Endothelial cell of umbilical vein (primary cell): ENCODE data around the gene SLC23A2. TPM values are rescaled to one million over a fixed set of nuclear protein-coding genes. Genes with fewer than 3 reads are reported as not detected.

Experiments
- BruUV-seq: library from RNA; stranded (reverse); fragments of 400-500 nt; replicated peaks from 2 replicates; lab custom pipeline; 2021; lab: Mats Ljungman, UMichigan
- CTCF ChIA-PET: fragments of 300-600, 350-600 bp; sonication (Branson Sonifier 250); formaldehyde crosslinking; loops from one replicate; lab custom pipeline; 2021; ENCODE audit warnings: antibody characterized with exemption, inconsistent platforms; lab: Charles Lee
- POLR2A ChIA-PET: fragments of 300-600, 350-600 bp; sonication (Branson Sonifier 250); formaldehyde crosslinking; loops from one replicate; lab custom pipeline; 2021; ENCODE audit warnings: antibody characterized with exemption, inconsistent platforms; lab: Charles Lee
- DNase-seq: peaks from one replicate; pipeline ENCODE4 v3.0.0-alpha.2; 2011; ENCODE audit warnings: low read depth, low spot score
- FAIRE-seq: peaks from 2 replicates; lab custom pipeline; 2011; peaks lifted over from hg19 to GRCh38; lab: Jason Lieb, UNC
- H2AFZ ChIP-seq: 2 replicates; pipeline ENCODE4 v1.6.0; 2012; ENCODE audit warnings: low read depth, low read length, control low read depth, inconsistent platforms
- H3K27ac ChIP-seq: 2 replicates; pipeline ENCODE4 v1.5.1; 2011; ENCODE audit warnings: low read depth, mild to moderate bottlenecking, control low read depth, low read length, moderate library complexity; ENCODE audit not compliant: insufficient read depth
- H3K27me3 ChIP-seq, 2 experiments: 2 replicates each; pipeline versions ENCODE4 v1.6.0 to v1.6.1; 2011; ENCODE audit warnings: low read length in 2 of 2, mixed read lengths in 1 of 2; ENCODE audit not compliant: control insufficient read depth in 2 of 2, insufficient read depth in 2 of 2
- H3K36me3 ChIP-seq, 2 experiments: 2 replicates in 1 of 2; 3 replicates in 1 of 2; pipeline ENCODE4 v1.5.1; 2011; ENCODE audit warnings: low read length in 2 of 2, mild to moderate bottlenecking in 1 of 2, moderate library complexity in 1 of 2; ENCODE audit not compliant: control insufficient read depth in 2 of 2, insufficient read depth in 2 of 2; ENCODE audit errors: extremely low read depth in 1 of 2
- H3K4me1 ChIP-seq: 3 replicates; pipeline ENCODE4 v1.5.1; 2011; ENCODE audit warnings: mild to moderate bottlenecking, low read length; ENCODE audit not compliant: control insufficient read depth, insufficient read depth; ENCODE audit errors: extremely low read depth
- H3K4me2 ChIP-seq: 2 replicates; pipeline ENCODE4 v1.6.1; 2011; ENCODE audit warnings: low read length, control low read depth, mixed read lengths; ENCODE audit not compliant: insufficient read depth
- H3K4me3 ChIP-seq, 3 experiments: fragments of 200-600 bp in 1 of 3; sonication (generic), shearing (Covaris generic) in 1 of 3; replicated peaks in 1 of 3; 2 replicates each; pipeline ENCODE4 v1.5.1; 2011 to 2016; ENCODE audit warnings: control low read depth in 3 of 3, low read length in 3 of 3, mild to moderate bottlenecking in 2 of 3, inconsistent platforms in 1 of 3, low read depth in 1 of 3, moderate library complexity in 1 of 3; ENCODE audit not compliant: insufficient read depth in 1 of 3
- H3K79me2 ChIP-seq: 2 replicates; pipeline ENCODE4 v1.6.0; 2012; ENCODE audit warnings: low read length, inconsistent platforms; ENCODE audit not compliant: control insufficient read depth, insufficient read depth
- H3K9ac ChIP-seq: replicated peaks from 2 replicates; pipeline ENCODE3; 2011; ENCODE audit warnings: low read length, control low read depth; ENCODE audit not compliant: insufficient read depth; ENCODE audit errors: extremely low read depth
- H3K9me1 ChIP-seq: replicated peaks from 3 replicates; pipeline ENCODE4 v1.6.0; 2011; ENCODE audit warnings: mild to moderate bottlenecking, low read length; ENCODE audit not compliant: control insufficient read depth, insufficient read depth; ENCODE audit errors: extremely low read depth
- H3K9me3 ChIP-seq: replicated peaks from 2 replicates; pipeline ENCODE4 v1.5.1; 2012; ENCODE audit warnings: low read length, inconsistent platforms; ENCODE audit not compliant: control insufficient read depth, insufficient read depth
- H4K20me1 ChIP-seq: replicated peaks from 2 replicates; pipeline ENCODE3; 2011; ENCODE audit warnings: mild to moderate bottlenecking, low read length; ENCODE audit not compliant: control insufficient read depth, insufficient read depth; ENCODE audit errors: extremely low read depth
- GATA2 ChIP-seq: IDR thresholded peaks from 2 replicates; pipeline ENCODE4 v1.7.0; 2011; ENCODE audit warnings: low read depth, mild to moderate bottlenecking, moderate library complexity, mixed read lengths, low read length; ENCODE audit not compliant: insufficient read length, insufficient read depth
- JUN ChIP-seq: IDR thresholded peaks from 2 replicates; pipeline ENCODE4 v1.6.1; 2011; ENCODE audit warnings: borderline replicate concordance, low read depth; ENCODE audit not compliant: insufficient read length, insufficient read depth
- POLR2AphosphoS5 ChIP-seq: IDR thresholded peaks from 2 replicates; pipeline ENCODE4 v1.6.1; 2012; ENCODE audit warnings: low read depth, mild to moderate bottlenecking, control low read depth, low read length, moderate library complexity; ENCODE audit not compliant: insufficient read depth
- dilution Hi-C: fragments of 300-500 bp; cut with MboI; formaldehyde crosslinking; loops from one replicate; pipeline ENCODE4 v1.15.0; 2019; ENCODE audit warnings: low sequenced_read_pairs; ENCODE audit not compliant: extremely low pct_ligation_motif_present
- intact Hi-C: fragments of 100-400 bp; cut with micrococcal nuclease; formaldehyde crosslinking; loops from one replicate; pipeline ENCODE4 v1.10.0; 2022
- polyA plus RNA-seq, 4 experiments: library from polyadenylated mRNA; depleted of rRNA in 3 of 4; stranded (reverse) in 3 of 4; unstranded in 1 of 4; fragments of >200 nt; gene quantifications; 2 replicates each; pipeline versions ENCODE4 v1.2.1 to v1.2.3, GENCODE V29; 2011 to 2012; ENCODE audit warnings: missing spikeins in 1 of 4
- total RNA-seq: library from RNA; stranded (reverse); gene quantifications from 2 replicates; pipeline ENCODE4 v1.2.3, GENCODE V29; 2021
- TF ChIP-seq, protein P1 (sequence below), 2 donors: IDR thresholded peaks; 1 replicate in 1 of 2; 2 replicates in 1 of 2; pipeline ENCODE4 v1.5.1; 2011; ENCODE audit warnings: low read length in 2 of 2, mild to moderate bottlenecking in 2 of 2, moderate library complexity in 2 of 2, control low read depth in 1 of 2, inconsistent platforms in 1 of 2, low read depth in 1 of 2; ENCODE audit not compliant: insufficient read depth in 1 of 2; ENCODE audit errors: extremely low read depth in 1 of 2

The SLC23A2 gene
- total and polyA plus RNA-seq, 2 donors (not counting 3 experiments of a cell fraction or from before 2014, with no cell fraction given), result 24.4 to 24.5 TPM

DNA sequence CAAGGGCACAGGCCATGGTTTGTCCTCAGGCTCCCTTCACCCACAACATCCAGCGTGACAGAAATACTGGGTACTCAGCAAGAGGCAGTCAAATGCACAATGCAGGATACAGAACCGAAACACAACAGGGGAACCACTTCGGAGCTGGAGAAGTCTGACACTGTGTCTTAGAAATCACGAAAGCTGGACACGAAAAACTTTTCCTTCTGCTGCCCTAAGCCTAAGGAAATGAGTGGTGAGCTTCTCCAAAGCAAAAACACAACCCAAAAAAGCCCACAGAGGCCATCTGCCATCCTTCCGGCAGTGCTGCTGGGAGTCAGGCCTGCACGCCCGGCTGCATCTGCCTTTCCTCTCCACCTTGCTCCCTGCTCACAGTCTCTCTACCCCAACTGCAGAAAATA, 106.3 kb downstream of the SLC23A2 start:
- Histone ChIP-seq H3K9ac (no peak overlapping the region), H3K4me2 (no peak overlapping the region), H3K4me3 (no peak overlapping the region), H4K20me1 (no peaks in the 10 kb centered on the region), H3K9me1 (no peaks in the 10 kb centered on the region), H3K27me3 (no peaks in the 10 kb centered on the region), H3K79me2 (no peaks in the 10 kb centered on the region), H3K9me3 (no peaks in the 10 kb centered on the region), H3K36me3 (no peaks in the 10 kb centered on the region), H3K27ac (no peak overlapping the region), H3K4me1 (peaks cover 6% of the 10 kb centered on the region), H2AFZ (no peak overlapping the region)
- no TSS peak for BruUV-seq
- intact Hi-C loops (no loop called here), dilution Hi-C loops (no loop called here)
- FAIRE-seq (no peak), DNase-seq (no peak)
- ChIA-PET CTCF (no interaction called here), POLR2A (no interaction called here)
- TF ChIP-seq, protein P1, sequence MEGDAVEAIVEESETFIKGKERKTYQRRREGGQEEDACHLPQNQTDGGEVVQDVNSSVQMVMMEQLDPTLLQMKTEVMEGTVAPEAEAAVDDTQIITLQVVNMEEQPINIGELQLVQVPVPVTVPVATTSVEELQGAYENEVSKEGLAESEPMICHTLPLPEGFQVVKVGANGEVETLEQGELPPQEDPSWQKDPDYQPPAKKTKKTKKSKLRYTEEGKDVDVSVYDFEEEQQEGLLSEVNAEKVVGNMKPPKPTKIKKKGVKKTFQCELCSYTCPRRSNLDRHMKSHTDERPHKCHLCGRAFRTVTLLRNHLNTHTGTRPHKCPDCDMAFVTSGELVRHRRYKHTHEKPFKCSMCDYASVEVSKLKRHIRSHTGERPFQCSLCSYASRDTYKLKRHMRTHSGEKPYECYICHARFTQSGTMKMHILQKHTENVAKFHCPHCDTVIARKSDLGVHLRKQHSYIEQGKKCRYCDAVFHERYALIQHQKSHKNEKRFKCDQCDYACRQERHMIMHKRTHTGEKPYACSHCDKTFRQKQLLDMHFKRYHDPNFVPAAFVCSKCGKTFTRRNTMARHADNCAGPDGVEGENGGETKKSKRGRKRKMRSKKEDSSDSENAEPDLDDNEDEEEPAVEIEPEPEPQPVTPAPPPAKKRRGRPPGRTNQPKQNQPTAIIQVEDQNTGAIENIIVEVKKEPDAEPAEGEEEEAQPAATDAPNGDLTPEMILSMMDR (IDR thresholded peaks at IDR 0.05; ENCODE audit: extremely low read depth in 1 of 2, insufficient read depth in 1 of 2, low read depth in 1 of 2, low read length in 2 of 2), result no peak
- TF ChIP-seq JUN (no peak), POLR2AphosphoS5 (no peak)

- no peak for DNase-seq
- ChIA-PET CTCF (no interaction called here), POLR2A (no interaction called here)
- FAIRE-seq, result no peak
- BruUV-seq, result no TSS peak
- dilution Hi-C loops (no loop called here), intact Hi-C loops (no loop called here)
- H3K4me1 ChIP-seq, result peaks cover 6% of the 10 kb centered on the region
- H3K9me3 ChIP-seq, result no peaks in the 10 kb centered on the region
- no peaks in the 10 kb centered on the region for H3K27me3 ChIP-seq
- H3K4me2 ChIP-seq, result no peak overlapping the region
- H2AFZ ChIP-seq, result no peak overlapping the region
- H3K36me3 ChIP-seq, result peaks cover 0 to under 1% of the 10 kb centered on the region in 2 experiments
- no peaks in the 10 kb centered on the region for H4K20me1 ChIP-seq
- H3K79me2 ChIP-seq, result no peaks in the 10 kb centered on the region
- H3K9ac ChIP-seq, result no peak overlapping the region
- H3K4me3 ChIP-seq, result no peak overlapping the region
- H3K9me1 ChIP-seq, result no peaks in the 10 kb centered on the region
- TF ChIP-seq POLR2AphosphoS5 (no peak), GATA2 (no peak)
- no peak overlapping the region for H3K27ac ChIP-seq
Observed at GRCh38 chr20:4894409-4894808, 106.9 kb downstream of the SLC23A2 start.
